ENCODE data around the gene NHERF2.

Gene NHERF2

GRCh38 chr16:2037115-2037514 is 10.4 kb downstream of the NHERF2 start:
- Mint-ChIP-seq H3K9me3 (no peaks in the 10 kb centered on the region), H3K27ac (no peak overlapping the region), H3K4me1 (no peaks in the 10 kb centered on the region), H3K27me3 (no peaks in the 10 kb centered on the region), H3K4me3 (no peak overlapping the region)
- ATAC-seq: no peak
- DNase-seq: no peak

GRCh38 chr16:2037647-2038381 is 11.1 kb downstream of the NHERF2 start:
- H3K27ac Mint-ChIP-seq: no peak overlapping the region
- H3K4me1 Mint-ChIP-seq: no peaks in the 10 kb centered on the region
- no peak for DNase-seq
- H3K27me3 Mint-ChIP-seq: no peaks in the 10 kb centered on the region
- no peaks in the 10 kb centered on the region for H3K9me3 Mint-ChIP-seq
- ATAC-seq: no peak
- H3K4me3 Mint-ChIP-seq: no peak overlapping the region

GRCh38 chr16:2038382-2039231 is 11.9 kb downstream of the NHERF2 start:
- Mint-ChIP-seq H3K9me3 (no peaks in the 10 kb centered on the region), H3K27ac (no peak overlapping the region), H3K4me3 (no peak overlapping the region), H3K27me3 (no peaks in the 10 kb centered on the region), H3K4me1 (no peaks in the 10 kb centered on the region)
- no peak for DNase-seq
- ATAC-seq: no peak

GRCh38 chr16:2039274-2040031 is 12.8 kb downstream of the NHERF2 start:
- H3K4me1 Mint-ChIP-seq: no peaks in the 10 kb centered on the region
- no peak for DNase-seq
- H3K4me3 Mint-ChIP-seq: no peak overlapping the region
- H3K27me3 Mint-ChIP-seq: no peaks in the 10 kb centered on the region
- no peaks in the 10 kb centered on the region for H3K9me3 Mint-ChIP-seq
- H3K27ac Mint-ChIP-seq: no peak overlapping the region
- ATAC-seq: no peak

- Mint-ChIP-seq H3K4me3 (no peak overlapping the region), H3K4me1 (no peaks in the 10 kb centered on the region), H3K27ac (no peak overlapping the region), H3K9me3 (no peaks in the 10 kb centered on the region), H3K27me3 (no peaks in the 10 kb centered on the region)
- DNase-seq (no peak), ATAC-seq (no peak)
Observed at GRCh38 chr16:2040041-2040786, 13.5 kb downstream of the NHERF2 start.

- Mint-ChIP-seq H3K4me3 (no peak overlapping the region), H3K27me3 (no peaks in the 10 kb centered on the region), H3K4me1 (no peaks in the 10 kb centered on the region), H3K27ac (peak overlapping the region in 1 of 2 donors; percentile 34), H3K9me3 (no peaks in the 10 kb centered on the region)
- no peak for ATAC-seq
- no peak for DNase-seq
Observed at GRCh38 chr16:2040787-2041522, 14.3 kb downstream of the NHERF2 start.

- H3K27ac Mint-ChIP-seq: no peak overlapping the region
- no peak for ATAC-seq
Observed at GRCh38 chr16:2042171-2042985, 15.7 kb downstream of the NHERF2 start.

GRCh38 chr16:2042986-2043666 is 16.4 kb downstream of the NHERF2 start:
- Mint-ChIP-seq H3K4me1 (peaks cover 14% of the 10 kb centered on the region), H3K9me3 (no peaks in the 10 kb centered on the region), H3K27me3 (no peaks in the 10 kb centered on the region), H3K27ac (peak overlapping the region in 1 of 2 donors; percentile 49), H3K4me3 (no peak overlapping the region)
- DNase-seq (no peak), ATAC-seq (no peak)

More at GRCh38 chr16:2042171-2042985, 15.7 kb downstream of the NHERF2 start:
- no peak for DNase-seq
- H3K27me3 Mint-ChIP-seq: no peaks in the 10 kb centered on the region
- H3K9me3 Mint-ChIP-seq: no peaks in the 10 kb centered on the region
- peaks cover 13% of the 10 kb centered on the region for H3K4me1 Mint-ChIP-seq
- H3K4me3 Mint-ChIP-seq: no peak overlapping the region

GRCh38 chr16:2043667-2044451 is 17.2 kb downstream of the NHERF2 start:
- no peak overlapping the region for H3K4me3 Mint-ChIP-seq
- DNase-seq (no peak), ATAC-seq (no peak)
- no peaks in the 10 kb centered on the region for H3K27me3 Mint-ChIP-seq
- no peak overlapping the region for H3K27ac Mint-ChIP-seq
- H3K4me1 Mint-ChIP-seq: peaks cover 21% of the 10 kb centered on the region
- no peaks in the 10 kb centered on the region for H3K9me3 Mint-ChIP-seq

GRCh38 chr16:2044541-2044940 is 17.8 kb downstream of the NHERF2 start:
- Mint-ChIP-seq H3K4me3 (no peak overlapping the region), H3K27me3 (no peaks in the 10 kb centered on the region), H3K9me3 (no peaks in the 10 kb centered on the region), H3K27ac (no peak overlapping the region), H3K4me1 (peaks cover 26% of the 10 kb centered on the region)
- no peak for DNase-seq
- no peak for ATAC-seq

- H3K27ac Mint-ChIP-seq: no peak overlapping the region
- ATAC-seq (no peak), DNase-seq (no peak)
- H3K9me3 Mint-ChIP-seq: no peaks in the 10 kb centered on the region
- H3K27me3 Mint-ChIP-seq: no peaks in the 10 kb centered on the region
- H3K4me3 Mint-ChIP-seq: peak overlapping the region; percentile 94 to 96
- peaks cover 26% of the 10 kb centered on the region for H3K4me1 Mint-ChIP-seq
Observed at GRCh38 chr16:2045965-2046892, 19.5 kb downstream of the NHERF2 start.

- Mint-ChIP-seq H3K4me1 (peaks cover 26% of the 10 kb centered on the region), H3K9me3 (no peaks in the 10 kb centered on the region), H3K27ac (peak overlapping the region; percentile 57 to 76), H3K27me3 (no peaks in the 10 kb centered on the region), H3K4me3 (peak overlapping the region; percentile 94 to 96)
- DNase-seq (no peak), ATAC-seq (no peak)
Observed at GRCh38 chr16:2046893-2047329, 20.2 kb downstream of the NHERF2 start.

Data from stimulated activated naive CD8-positive, alpha-beta T cell treated with anti-CD3 and anti-CD28 coated beads, Interleukin-15, amount 100 ng/mL, for 72 hours (primary cell).